ENCODE data around the gene PPM1L.

DNA sequence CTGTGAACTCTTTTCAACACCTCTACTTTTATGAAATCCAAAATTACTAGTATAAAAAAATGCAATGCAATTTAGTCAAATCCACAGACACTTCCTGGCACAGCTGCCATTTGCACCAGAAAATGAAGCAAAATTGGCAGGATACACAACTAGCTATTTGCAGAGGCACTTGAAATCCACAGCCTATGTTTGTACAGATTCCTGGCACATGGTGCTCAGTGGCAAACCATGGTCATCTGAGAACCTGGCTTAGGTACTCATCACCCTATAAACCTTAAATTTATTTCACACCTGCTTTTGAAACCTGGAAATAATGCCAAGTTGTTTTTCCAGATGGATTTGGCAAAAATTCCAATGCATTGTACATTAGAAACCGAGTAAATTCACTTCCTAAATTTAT, 20.2 kb upstream of the PPM1L start:
- TF ChIP-seq, protein P1, sequence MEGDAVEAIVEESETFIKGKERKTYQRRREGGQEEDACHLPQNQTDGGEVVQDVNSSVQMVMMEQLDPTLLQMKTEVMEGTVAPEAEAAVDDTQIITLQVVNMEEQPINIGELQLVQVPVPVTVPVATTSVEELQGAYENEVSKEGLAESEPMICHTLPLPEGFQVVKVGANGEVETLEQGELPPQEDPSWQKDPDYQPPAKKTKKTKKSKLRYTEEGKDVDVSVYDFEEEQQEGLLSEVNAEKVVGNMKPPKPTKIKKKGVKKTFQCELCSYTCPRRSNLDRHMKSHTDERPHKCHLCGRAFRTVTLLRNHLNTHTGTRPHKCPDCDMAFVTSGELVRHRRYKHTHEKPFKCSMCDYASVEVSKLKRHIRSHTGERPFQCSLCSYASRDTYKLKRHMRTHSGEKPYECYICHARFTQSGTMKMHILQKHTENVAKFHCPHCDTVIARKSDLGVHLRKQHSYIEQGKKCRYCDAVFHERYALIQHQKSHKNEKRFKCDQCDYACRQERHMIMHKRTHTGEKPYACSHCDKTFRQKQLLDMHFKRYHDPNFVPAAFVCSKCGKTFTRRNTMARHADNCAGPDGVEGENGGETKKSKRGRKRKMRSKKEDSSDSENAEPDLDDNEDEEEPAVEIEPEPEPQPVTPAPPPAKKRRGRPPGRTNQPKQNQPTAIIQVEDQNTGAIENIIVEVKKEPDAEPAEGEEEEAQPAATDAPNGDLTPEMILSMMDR (IDR thresholded peaks at IDR 0.05 in 2 of 3, conservative IDR thresholded peaks at IDR 0.05 in 1 of 3; ENCODE audit: borderline replicate concordance in 1 of 3, insufficient read depth in 1 of 3, low read depth in 2 of 3, low read length in 2 of 3): no peak
- TF ChIP-seq CEBPB (IDR thresholded peaks at IDR 0.05; ENCODE audit: low read depth): no peak

All from HCT116 (cell line).